ENCODE data around the gene DLST.
A peak's percentile ranks its signal among the peaks of the same experiment; 100 is the strongest.

Gene DLST

GRCh38 chr14:74864198-74864597, 17.5 kb upstream of the DLST start (continued):
- TF ChIP-seq, protein P1, sequence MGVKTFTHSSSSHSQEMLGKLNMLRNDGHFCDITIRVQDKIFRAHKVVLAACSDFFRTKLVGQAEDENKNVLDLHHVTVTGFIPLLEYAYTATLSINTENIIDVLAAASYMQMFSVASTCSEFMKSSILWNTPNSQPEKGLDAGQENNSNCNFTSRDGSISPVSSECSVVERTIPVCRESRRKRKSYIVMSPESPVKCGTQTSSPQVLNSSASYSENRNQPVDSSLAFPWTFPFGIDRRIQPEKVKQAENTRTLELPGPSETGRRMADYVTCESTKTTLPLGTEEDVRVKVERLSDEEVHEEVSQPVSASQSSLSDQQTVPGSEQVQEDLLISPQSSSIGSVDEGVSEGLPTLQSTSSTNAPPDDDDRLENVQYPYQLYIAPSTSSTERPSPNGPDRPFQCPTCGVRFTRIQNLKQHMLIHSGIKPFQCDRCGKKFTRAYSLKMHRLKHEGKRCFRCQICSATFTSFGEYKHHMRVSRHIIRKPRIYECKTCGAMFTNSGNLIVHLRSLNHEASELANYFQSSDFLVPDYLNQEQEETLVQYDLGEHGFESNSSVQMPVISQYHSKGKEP (tag by site-specific recombination; IDR thresholded peaks at IDR 0.05) = no peak
- TF ChIP-seq ZNF202 (tag by site-specific recombination; IDR thresholded peaks at IDR 0.05; ENCODE audit: borderline replicate concordance) (no peak), ZNF302 (tag by site-specific recombination; IDR thresholded peaks at IDR 0.05; ENCODE audit: low read depth) (no peak), ZNF324 (tag by site-specific recombination; IDR thresholded peaks at IDR 0.05) (no peak), ZNF155 (tag by site-specific recombination; IDR thresholded peaks at IDR 0.05) (no peak), ZNF140 (tag by site-specific recombination; IDR thresholded peaks at IDR 0.05) (no peak)
- TF ChIP-seq, protein P2, sequence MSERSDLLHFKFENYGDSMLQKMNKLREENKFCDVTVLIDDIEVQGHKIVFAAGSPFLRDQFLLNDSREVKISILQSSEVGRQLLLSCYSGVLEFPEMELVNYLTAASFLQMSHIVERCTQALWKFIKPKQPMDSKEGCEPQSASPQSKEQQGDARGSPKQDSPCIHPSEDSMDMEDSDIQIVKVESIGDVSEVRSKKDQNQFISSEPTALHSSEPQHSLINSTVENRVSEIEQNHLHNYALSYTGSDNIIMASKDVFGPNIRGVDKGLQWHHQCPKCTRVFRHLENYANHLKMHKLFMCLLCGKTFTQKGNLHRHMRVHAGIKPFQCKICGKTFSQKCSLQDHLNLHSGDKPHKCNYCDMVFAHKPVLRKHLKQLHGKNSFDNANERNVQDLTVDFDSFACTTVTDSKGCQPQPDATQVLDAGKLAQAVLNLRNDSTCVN (tag by site-specific recombination; optimal IDR thresholded peaks at IDR 0.05) = no peak

- CTCF ChIA-PET = interaction anchor here (0.6 kb wide), 1 partner anchor 306 kb away, joined by 3 read pairs; no protein-coding TSS in a partner anchor
- Histone ChIP-seq H3K4me1 (ENCODE audit: control insufficient read depth, insufficient read depth, low read length) (no peaks in the 10 kb centered on the region), H3K4me3 (ENCODE audit: low read depth, low read length) (no peak overlapping the region), H3K9me3 (ENCODE audit: control insufficient read depth, insufficient read depth, low read depth, low read length) (no peaks in the 10 kb centered on the region), H3K36me3 (ENCODE audit: control insufficient read depth in 2 of 2, insufficient read depth in 1 of 2, low read length in 2 of 2) (no peaks in the 10 kb centered on the region), H3K27ac (ENCODE audit: extremely low read depth, low read depth, low read length) (no peak overlapping the region)
- POLR2A ChIA-PET = interaction anchor here (0.7 kb wide), 1 partner anchor 55 kb away, joined by 5 read pairs; no protein-coding TSS in a partner anchor
- TF ChIP-seq PRDM10 (tag by site-specific recombination; IDR thresholded peaks at IDR 0.05) (no peak), ZIC2 (tag by site-specific recombination; IDR thresholded peaks at IDR 0.05) (0 out of 2 replicates have a peak, but pooled peaks have one; percentile 21), PRDM6 (tag by site-specific recombination; IDR thresholded peaks at IDR 0.05) (no peak), ZBTB10 (tag by site-specific recombination; IDR thresholded peaks at IDR 0.05) (no peak), EGR2 (tag by site-specific recombination; IDR thresholded peaks at IDR 0.05; ENCODE audit: low read depth) (no peak), ZNF335 (tag by site-specific recombination; conservative IDR thresholded peaks at IDR 0.05) (no peak), ZNF664 (tag by site-specific recombination; IDR thresholded peaks at IDR 0.05) (peak; percentile 80), ZNF514 (tag by site-specific recombination; IDR thresholded peaks at IDR 0.05) (no peak), ZNF184 (tag by site-specific recombination; IDR thresholded peaks at IDR 0.05) (no peak)
- TF ChIP-seq, protein P3, sequence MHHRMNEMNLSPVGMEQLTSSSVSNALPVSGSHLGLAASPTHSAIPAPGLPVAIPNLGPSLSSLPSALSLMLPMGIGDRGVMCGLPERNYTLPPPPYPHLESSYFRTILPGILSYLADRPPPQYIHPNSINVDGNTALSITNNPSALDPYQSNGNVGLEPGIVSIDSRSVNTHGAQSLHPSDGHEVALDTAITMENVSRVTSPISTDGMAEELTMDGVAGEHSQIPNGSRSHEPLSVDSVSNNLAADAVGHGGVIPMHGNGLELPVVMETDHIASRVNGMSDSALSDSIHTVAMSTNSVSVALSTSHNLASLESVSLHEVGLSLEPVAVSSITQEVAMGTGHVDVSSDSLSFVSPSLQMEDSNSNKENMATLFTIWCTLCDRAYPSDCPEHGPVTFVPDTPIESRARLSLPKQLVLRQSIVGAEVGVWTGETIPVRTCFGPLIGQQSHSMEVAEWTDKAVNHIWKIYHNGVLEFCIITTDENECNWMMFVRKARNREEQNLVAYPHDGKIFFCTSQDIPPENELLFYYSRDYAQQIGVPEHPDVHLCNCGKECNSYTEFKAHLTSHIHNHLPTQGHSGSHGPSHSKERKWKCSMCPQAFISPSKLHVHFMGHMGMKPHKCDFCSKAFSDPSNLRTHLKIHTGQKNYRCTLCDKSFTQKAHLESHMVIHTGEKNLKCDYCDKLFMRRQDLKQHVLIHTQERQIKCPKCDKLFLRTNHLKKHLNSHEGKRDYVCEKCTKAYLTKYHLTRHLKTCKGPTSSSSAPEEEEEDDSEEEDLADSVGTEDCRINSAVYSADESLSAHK (tag by site-specific recombination; IDR thresholded peaks at IDR 0.05) = no peak
- TF ChIP-seq, protein P4, sequence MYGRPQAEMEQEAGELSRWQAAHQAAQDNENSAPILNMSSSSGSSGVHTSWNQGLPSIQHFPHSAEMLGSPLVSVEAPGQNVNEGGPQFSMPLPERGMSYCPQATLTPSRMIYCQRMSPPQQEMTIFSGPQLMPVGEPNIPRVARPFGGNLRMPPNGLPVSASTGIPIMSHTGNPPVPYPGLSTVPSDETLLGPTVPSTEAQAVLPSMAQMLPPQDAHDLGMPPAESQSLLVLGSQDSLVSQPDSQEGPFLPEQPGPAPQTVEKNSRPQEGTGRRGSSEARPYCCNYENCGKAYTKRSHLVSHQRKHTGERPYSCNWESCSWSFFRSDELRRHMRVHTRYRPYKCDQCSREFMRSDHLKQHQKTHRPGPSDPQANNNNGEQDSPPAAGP (tag by site-specific recombination; IDR thresholded peaks at IDR 0.05) = no peak
- TF ChIP-seq, protein P5, sequence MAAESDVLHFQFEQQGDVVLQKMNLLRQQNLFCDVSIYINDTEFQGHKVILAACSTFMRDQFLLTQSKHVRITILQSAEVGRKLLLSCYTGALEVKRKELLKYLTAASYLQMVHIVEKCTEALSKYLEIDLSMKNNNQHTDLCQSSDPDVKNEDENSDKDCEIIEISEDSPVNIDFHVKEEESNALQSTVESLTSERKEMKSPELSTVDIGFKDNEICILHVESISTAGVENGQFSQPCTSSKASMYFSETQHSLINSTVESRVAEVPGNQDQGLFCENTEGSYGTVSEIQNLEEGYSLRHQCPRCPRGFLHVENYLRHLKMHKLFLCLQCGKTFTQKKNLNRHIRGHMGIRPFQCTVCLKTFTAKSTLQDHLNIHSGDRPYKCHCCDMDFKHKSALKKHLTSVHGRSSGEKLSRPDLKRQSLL (tag by site-specific recombination; IDR thresholded peaks at IDR 0.05) = no peak
Measured at GRCh38 chr14:74865156-74865555, 16.6 kb upstream of the DLST start.
